IMR-90 (cell line): ENCODE data around the gene NFKBIE. TPM values are rescaled to one million over a fixed set of nuclear protein-coding genes. Genes with fewer than 3 reads are reported as not detected.

Experiments
- ATAC-seq: fragments of 200-7000 bp; cut with Tn5 transposase; 2 replicates; pipeline ENCODE4 v1.9.1; 2020; ENCODE audit warnings: low read depth, mild to moderate bottlenecking, moderate library complexity
- BruUV-seq: library from RNA; stranded (reverse); fragments of 400-500 nt; replicated peaks from 2 replicates; lab custom pipeline; 2021; lab: Mats Ljungman, UMichigan
- CTCF ChIA-PET: fragments of 300-600 bp; formaldehyde crosslinking; extraction: SDS; loops from one replicate; lab custom pipeline; 2021; ENCODE audit warnings: antibody characterized with exemption; lab: Yijun Ruan, JAX
- POLR2A ChIA-PET: fragments of 300-600 bp; sonication (Branson Sonifier 250); formaldehyde crosslinking; loops from one replicate; lab custom pipeline; 2022; ENCODE audit warnings: antibody characterized with exemption; ENCODE audit not compliant: unreplicated experiment; lab: Charles Lee
- DNase-seq: peaks from one replicate; pipeline ENCODE4 v3.0.0; 2013
- H2AFZ ChIP-seq: replicated peaks from 2 replicates; pipeline ENCODE3; 2013; ENCODE audit warnings: low read length, mild to moderate bottlenecking; ENCODE audit not compliant: poor library complexity
- H2AK5ac ChIP-seq: 2 replicates; pipeline ENCODE4 v1.6.1; 2013; ENCODE audit warnings: low read depth, low read length, inconsistent platforms
- H2AK9ac ChIP-seq: replicated peaks from 2 replicates; pipeline ENCODE3; 2013; ENCODE audit warnings: mild to moderate bottlenecking, low read depth, low read length, moderate library complexity; ENCODE audit not compliant: poor library complexity
- H2BK120ac ChIP-seq: 2 replicates; pipeline ENCODE4 v1.6.1; 2013; ENCODE audit warnings: low read depth, low read length, inconsistent platforms
- H2BK15ac ChIP-seq: 3 replicates; pipeline ENCODE4 v1.6.1; 2013; ENCODE audit warnings: low read depth, low read length, inconsistent platforms
- H2BK20ac ChIP-seq: 2 replicates; pipeline ENCODE4 v1.6.1; 2013; ENCODE audit warnings: low read depth, mild to moderate bottlenecking, inconsistent platforms, low read length, moderate library complexity
- H2BK5ac ChIP-seq: 2 replicates; pipeline ENCODE4 v1.6.1; 2013; ENCODE audit warnings: mild to moderate bottlenecking, low read depth, low read length, inconsistent platforms; ENCODE audit not compliant: poor library complexity, severe bottlenecking
- H3K14ac ChIP-seq: replicated peaks from 2 replicates; pipeline ENCODE4 v1.6.1; 2013; ENCODE audit warnings: low read depth, low read length, inconsistent platforms
- H3K18ac ChIP-seq: 2 replicates; pipeline ENCODE4 v1.6.1; 2013; ENCODE audit warnings: low read depth, low read length, control low read depth
- H3K23ac ChIP-seq: 2 replicates; pipeline ENCODE4 v1.6.1; 2013; ENCODE audit warnings: low read depth, low read length, inconsistent platforms
- H3K27ac ChIP-seq: 2 replicates; pipeline ENCODE4 v1.5.1; 2013; ENCODE audit warnings: mild to moderate bottlenecking, control low read depth, low read length; ENCODE audit not compliant: insufficient read depth
- H3K27me3 ChIP-seq: 2 replicates; pipeline ENCODE4 v1.6.1; 2013; ENCODE audit warnings: low read length; ENCODE audit not compliant: control insufficient read depth, insufficient read depth
- H3K36me3 ChIP-seq: 2 replicates; pipeline ENCODE4 v1.6.1; 2013; ENCODE audit warnings: low read length, mixed read lengths; ENCODE audit not compliant: control insufficient read depth, insufficient read depth
- H3K4ac ChIP-seq: 2 replicates; pipeline ENCODE4 v1.6.1; 2013; ENCODE audit warnings: low read depth, low read length, inconsistent platforms
- H3K4me1 ChIP-seq: 2 replicates; pipeline ENCODE4 v1.6.1; 2013; ENCODE audit warnings: low read length, mixed read lengths; ENCODE audit not compliant: control insufficient read depth, insufficient read depth
- H3K4me2 ChIP-seq: 2 replicates; pipeline ENCODE4 v1.6.1; 2013; ENCODE audit warnings: low read depth, mild to moderate bottlenecking, control low read depth, low read length, moderate library complexity
- H3K4me3 ChIP-seq: 2 replicates; pipeline ENCODE4 v1.5.1; 2013; ENCODE audit warnings: low read depth, mild to moderate bottlenecking, control low read depth, low read length, moderate library complexity; ENCODE audit not compliant: insufficient read depth
- H3K56ac ChIP-seq: 2 replicates; pipeline ENCODE4 v1.6.1; 2013; ENCODE audit warnings: low read length, inconsistent platforms; ENCODE audit not compliant: insufficient read depth; ENCODE audit errors: extremely low read depth
- H3K79me1 ChIP-seq, 2 experiments: 2 replicates each; pipeline ENCODE4 v1.6.1; 2013; ENCODE audit warnings: low read length in 2 of 2, inconsistent platforms in 1 of 2, low read depth in 1 of 2
- H3K9ac ChIP-seq: 2 replicates; pipeline ENCODE4 v1.6.1; 2013; ENCODE audit warnings: low read depth, low read length, control low read depth
- H3K9me1 ChIP-seq: 2 replicates; pipeline ENCODE4 v1.6.1; 2013; ENCODE audit warnings: low read length, inconsistent platforms; ENCODE audit not compliant: insufficient read depth
- H3K9me3 ChIP-seq: 2 replicates; pipeline ENCODE4 v1.6.1; 2013; ENCODE audit warnings: low read length; ENCODE audit not compliant: control insufficient read depth, insufficient read depth
- H4K20me1 ChIP-seq: 2 replicates; pipeline ENCODE4 v1.6.1; 2013; ENCODE audit warnings: low read length, inconsistent platforms; ENCODE audit not compliant: insufficient read depth
- H4K5ac ChIP-seq: 2 replicates; pipeline ENCODE4 v1.6.1; 2013; ENCODE audit warnings: mild to moderate bottlenecking, low read depth, low read length, control low read depth
- H4K8ac ChIP-seq, 2 experiments: 2 replicates each; pipeline ENCODE4 v1.6.1; 2013; ENCODE audit warnings: low read depth in 2 of 2, low read length in 2 of 2, control low read depth in 1 of 2, inconsistent platforms in 1 of 2
- H4K91ac ChIP-seq: 2 replicates; pipeline ENCODE4 v1.6.1; 2013; ENCODE audit warnings: low read depth, low read length, inconsistent platforms; ENCODE audit not compliant: insufficient read depth
- CEBPB ChIP-seq: IDR thresholded peaks from 2 replicates; pipeline ENCODE4 v1.6.1; 2012; ENCODE audit warnings: low read depth, low read length, improper control_type of control experiment
- MAFK ChIP-seq: IDR thresholded peaks from 2 replicates; pipeline ENCODE4 v1.6.1; 2012; ENCODE audit warnings: low read depth, low read length, improper control_type of control experiment
- POLR2A ChIP-seq: IDR thresholded peaks from 2 replicates; pipeline ENCODE4 v1.6.1; 2012; ENCODE audit warnings: mild to moderate bottlenecking, low read depth, low read length
- RAD21 ChIP-seq: IDR thresholded peaks from 2 replicates; pipeline ENCODE4 v1.6.1; 2012; ENCODE audit warnings: low read length, improper control_type of control experiment
- RCOR1 ChIP-seq: IDR thresholded peaks from 2 replicates; pipeline ENCODE4 v1.6.1; 2012; ENCODE audit warnings: mild to moderate bottlenecking, low read length, improper control_type of control experiment; ENCODE audit not compliant: insufficient replicate concordance
- RFX5 ChIP-seq: IDR thresholded peaks from 2 replicates; pipeline ENCODE4 v1.8.0; 2012; ENCODE audit warnings: low read depth, mild to moderate bottlenecking, low read length, moderate library complexity
- SMC3 ChIP-seq: fragments of 150-350 bp; IDR thresholded peaks from 2 replicates; pipeline ENCODE4 v1.6.1; 2016; ENCODE audit warnings: low read depth, mild to moderate bottlenecking, antibody characterized with exemption, low read length, moderate library complexity
- WGBS, 2 experiments: methylation state at CpG; one replicate each; pipeline versions ENCODE4 v1.1.5 to v1.1.7; 2013; ENCODE audit warnings: missing lambda C conversion rate in 2 of 2; ENCODE audit not compliant: insufficient read length in 1 of 2; ENCODE audit errors: extremely low coverage in 2 of 2; 5-methylcytosine and 5-hydroxymethylcytosine counted together
- dilution Hi-C: fragments of 300-500 bp; cut with HindIII; formaldehyde crosslinking; loops from one replicate; pipeline ENCODE4 v1.14.3; 2018; ENCODE audit warnings: low sequenced_read_pairs; ENCODE audit not compliant: unreplicated experiment
- in situ Hi-C: fragments of 300-500 bp; cut with MboI; formaldehyde crosslinking; loops from 3 replicates; pipeline ENCODE4 v1.14.3; 2019; ENCODE audit warnings: low sequenced_read_pairs, inconsistent platforms, mixed read lengths
- intact Hi-C: fragments of 100-400 bp; cut with micrococcal nuclease; formaldehyde crosslinking; loops from 2 replicates; pipeline ENCODE4 v1.10.0; 2022
- polyA plus RNA-seq, 3 experiments: library from polyadenylated mRNA; depleted of rRNA; stranded (reverse); fragments of >200 nt; gene quantifications; 2 replicates each; pipeline ENCODE4 v1.2.3, GENCODE V29; 2012; ENCODE audit warnings: low replicate concordance in 1 of 3
- total RNA-seq: library from RNA; depleted of rRNA; stranded (reverse); fragments of >200 nt; gene quantifications from 2 replicates; pipeline ENCODE4 v1.2.3, GENCODE V29; 2012
- TF ChIP-seq, protein P1 (sequence below): fragments of 150-350 bp; IDR thresholded peaks from 2 replicates; pipeline ENCODE4 v1.6.1; 2016; ENCODE audit warnings: low read depth, mild to moderate bottlenecking, low read length, moderate library complexity, borderline replicate concordance
- TF ChIP-seq, protein P2 (sequence below): fragments of 150-350 bp; IDR thresholded peaks from 2 replicates; pipeline ENCODE4 v1.6.1; 2017; ENCODE audit warnings: mild to moderate bottlenecking, antibody characterized with exemption, low read length, low read depth
- TF ChIP-seq, protein P3 (sequence below): conservative IDR thresholded peaks from 2 replicates; pipeline ENCODE4 v1.5.1; 2012; ENCODE audit warnings: mild to moderate bottlenecking, low read depth, low read length, improper control_type of control experiment

The NFKBIE gene
- total and polyA plus RNA-seq, 2 of the 4 experiments (the other 2 are of a cell fraction), result 7.9 to 13.0 TPM

DNA sequence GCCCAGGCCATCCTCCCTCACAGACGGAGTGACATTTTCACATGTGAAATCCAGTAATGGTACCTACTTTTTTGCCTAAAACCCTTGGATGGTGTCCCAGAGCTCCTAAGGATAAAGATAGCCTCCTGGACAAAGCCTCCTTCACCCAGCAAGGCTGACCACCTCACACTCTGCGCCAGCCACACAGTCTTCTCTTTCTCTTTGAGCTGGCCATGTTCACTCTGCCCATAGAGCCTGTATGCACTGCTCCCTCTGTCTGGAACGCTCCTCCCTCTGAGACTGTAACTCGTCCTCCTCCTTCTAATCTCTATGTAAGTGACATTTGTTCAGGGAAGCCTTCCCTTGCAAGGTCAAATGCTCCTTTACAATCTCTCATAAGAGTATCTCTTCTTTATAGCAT is 19.5 kb upstream of the NFKBIE start:
- no peak overlapping the region for H3K27ac ChIP-seq
- dilution Hi-C loops, result no loop called here
- H3K4me3 ChIP-seq, result no peak overlapping the region
- H3K9me1 ChIP-seq, result no peaks in the 10 kb centered on the region
- H3K14ac ChIP-seq, result no peak overlapping the region
- no peak overlapping the region for H2BK120ac ChIP-seq
- H4K5ac ChIP-seq, result no peak overlapping the region
- ChIA-PET POLR2A (no interaction called here), CTCF (no interaction called here)
- H3K56ac ChIP-seq, result no peak overlapping the region
- intact Hi-C loops, result no loop called here
- no peak overlapping the region for H2BK20ac ChIP-seq
- ATAC-seq (no peak), DNase-seq (no peak)
- no peak overlapping the region for H2BK15ac ChIP-seq
- H2AK9ac ChIP-seq, result no peak overlapping the region
- TF ChIP-seq CEBPB (no peak), MAFK (no peak), POLR2A (no peak), SMC3 (no peak), RAD21 (no peak), RFX5 (no peak), RCOR1 (no peak)
- TF ChIP-seq, protein P1, sequence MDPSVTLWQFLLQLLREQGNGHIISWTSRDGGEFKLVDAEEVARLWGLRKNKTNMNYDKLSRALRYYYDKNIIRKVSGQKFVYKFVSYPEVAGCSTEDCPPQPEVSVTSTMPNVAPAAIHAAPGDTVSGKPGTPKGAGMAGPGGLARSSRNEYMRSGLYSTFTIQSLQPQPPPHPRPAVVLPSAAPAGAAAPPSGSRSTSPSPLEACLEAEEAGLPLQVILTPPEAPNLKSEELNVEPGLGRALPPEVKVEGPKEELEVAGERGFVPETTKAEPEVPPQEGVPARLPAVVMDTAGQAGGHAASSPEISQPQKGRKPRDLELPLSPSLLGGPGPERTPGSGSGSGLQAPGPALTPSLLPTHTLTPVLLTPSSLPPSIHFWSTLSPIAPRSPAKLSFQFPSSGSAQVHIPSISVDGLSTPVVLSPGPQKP, result no peak
- TF ChIP-seq, protein P2, sequence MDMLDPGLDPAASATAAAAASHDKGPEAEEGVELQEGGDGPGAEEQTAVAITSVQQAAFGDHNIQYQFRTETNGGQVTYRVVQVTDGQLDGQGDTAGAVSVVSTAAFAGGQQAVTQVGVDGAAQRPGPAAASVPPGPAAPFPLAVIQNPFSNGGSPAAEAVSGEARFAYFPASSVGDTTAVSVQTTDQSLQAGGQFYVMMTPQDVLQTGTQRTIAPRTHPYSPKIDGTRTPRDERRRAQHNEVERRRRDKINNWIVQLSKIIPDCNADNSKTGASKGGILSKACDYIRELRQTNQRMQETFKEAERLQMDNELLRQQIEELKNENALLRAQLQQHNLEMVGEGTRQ, result no peak
- TF ChIP-seq, protein P3, sequence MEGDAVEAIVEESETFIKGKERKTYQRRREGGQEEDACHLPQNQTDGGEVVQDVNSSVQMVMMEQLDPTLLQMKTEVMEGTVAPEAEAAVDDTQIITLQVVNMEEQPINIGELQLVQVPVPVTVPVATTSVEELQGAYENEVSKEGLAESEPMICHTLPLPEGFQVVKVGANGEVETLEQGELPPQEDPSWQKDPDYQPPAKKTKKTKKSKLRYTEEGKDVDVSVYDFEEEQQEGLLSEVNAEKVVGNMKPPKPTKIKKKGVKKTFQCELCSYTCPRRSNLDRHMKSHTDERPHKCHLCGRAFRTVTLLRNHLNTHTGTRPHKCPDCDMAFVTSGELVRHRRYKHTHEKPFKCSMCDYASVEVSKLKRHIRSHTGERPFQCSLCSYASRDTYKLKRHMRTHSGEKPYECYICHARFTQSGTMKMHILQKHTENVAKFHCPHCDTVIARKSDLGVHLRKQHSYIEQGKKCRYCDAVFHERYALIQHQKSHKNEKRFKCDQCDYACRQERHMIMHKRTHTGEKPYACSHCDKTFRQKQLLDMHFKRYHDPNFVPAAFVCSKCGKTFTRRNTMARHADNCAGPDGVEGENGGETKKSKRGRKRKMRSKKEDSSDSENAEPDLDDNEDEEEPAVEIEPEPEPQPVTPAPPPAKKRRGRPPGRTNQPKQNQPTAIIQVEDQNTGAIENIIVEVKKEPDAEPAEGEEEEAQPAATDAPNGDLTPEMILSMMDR, result no peak
- H2BK5ac ChIP-seq, result no peak overlapping the region
- no peak overlapping the region for H3K18ac ChIP-seq
- H3K9ac ChIP-seq, result no peak overlapping the region
- peaks cover 37% of the 10 kb centered on the region for H3K27me3 ChIP-seq
- H4K20me1 ChIP-seq, result no peaks in the 10 kb centered on the region; the same call in 1 of the 2 replicates
- no peaks in the 10 kb centered on the region for H3K9me3 ChIP-seq
- BruUV-seq, result no TSS peak
- H3K36me3 ChIP-seq, result no peaks in the 10 kb centered on the region
- H4K8ac ChIP-seq, result no peak overlapping the region
- no peak overlapping the region for H3K4me2 ChIP-seq
- H3K4ac ChIP-seq, result no peak overlapping the region
- H4K91ac ChIP-seq, result no peak overlapping the region
- H2AFZ ChIP-seq, result no peak overlapping the region
- no peak overlapping the region for H3K23ac ChIP-seq
- H3K79me1 ChIP-seq, result no peaks in the 10 kb centered on the region
- 0% methylated on average over 1 of the region's 4 CpGs; no CpG with 5 or more reads in 1 of the 2 experiments for WGBS, 2 experiments
- in situ Hi-C loops, result loop anchor here (5.0 kb wide), 1 partner anchor 52 kb away; no protein-coding TSS in a partner anchor
- no peaks in the 10 kb centered on the region for H3K4me1 ChIP-seq
- H2AK5ac ChIP-seq, result no peak overlapping the region
